Activated gamma-delta T cell (primary cell): ENCODE measurements around the gene RP9.
"Not testable (repeated sequence)": the region's sequence is repeated elsewhere in the genome, so short reads cannot be mapped to it uniquely, and the experiment has no call there.

Source experiments
- DNase-seq: peaks from one replicate; lab custom pipeline; 2025; lab: John Stamatoyannopoulos, UW

The RP9 gene

GRCh38 chr7:33101906-33102305 is 7.3 kb downstream of the RP9 start:
- DNase-seq: no peak

DNA sequence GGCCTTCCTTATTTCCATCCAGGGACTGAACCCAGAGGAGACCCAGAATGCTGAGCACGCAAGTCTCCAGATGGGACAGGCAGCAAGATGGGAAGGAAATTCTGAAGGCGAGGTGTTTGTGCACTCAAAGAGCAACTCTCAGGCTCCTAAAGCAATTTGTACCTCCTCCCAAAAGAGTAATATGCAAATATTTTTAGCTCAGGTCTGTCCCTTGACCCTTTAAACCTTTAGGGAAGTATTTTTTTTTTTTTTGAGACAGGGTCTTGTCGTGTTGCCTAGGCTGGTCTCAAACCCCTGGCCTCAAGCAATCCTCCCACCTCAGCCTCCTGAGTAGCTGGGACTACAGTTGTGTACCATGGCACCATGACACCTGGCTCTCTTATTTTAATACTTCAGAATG is 8.4 kb downstream of the RP9 start:
- DNase-seq: no peak

DNA sequence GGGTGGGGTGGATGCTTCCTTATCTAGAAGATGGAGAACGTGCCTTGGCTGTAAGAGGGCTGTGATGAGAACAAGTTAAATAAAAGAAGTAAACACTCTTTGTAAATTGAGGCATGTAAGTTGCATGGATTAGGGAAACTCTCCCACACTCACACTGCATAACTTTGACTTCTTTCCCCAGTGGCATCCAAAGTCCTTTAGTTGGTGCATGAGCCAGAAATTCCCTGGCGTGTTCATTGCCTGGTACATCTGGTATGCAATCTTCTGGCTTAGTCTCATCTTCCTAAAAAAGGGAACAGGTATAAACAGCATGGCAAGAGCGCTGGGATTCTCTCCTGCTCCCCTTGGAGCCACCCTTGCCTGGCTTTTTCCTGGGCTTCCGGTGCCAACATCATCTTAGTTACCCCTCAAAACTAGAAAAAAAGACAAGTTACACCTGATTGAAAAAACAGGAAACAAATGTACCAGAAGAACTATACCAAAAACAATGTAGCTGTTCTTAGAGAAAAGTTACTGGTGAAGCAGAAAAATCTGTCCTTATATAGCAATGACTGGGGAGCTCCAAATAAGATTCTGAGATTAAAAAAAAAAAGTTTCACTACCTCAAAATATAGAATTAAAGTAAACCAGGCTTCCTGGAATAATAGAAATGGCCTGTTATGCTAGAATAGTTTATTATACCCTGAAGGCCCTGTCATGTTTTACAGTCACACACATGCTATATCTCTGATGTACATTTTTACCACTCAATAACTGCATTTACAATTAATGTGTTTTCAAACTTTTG is 9.9 kb downstream of the RP9 start:
- DNase-seq: no peak

- DNase-seq: not testable (repeated sequence)
These were observed 14.4 kb downstream of the RP9 start for GRCh38 chr7:33094745-33095275.

DNA sequence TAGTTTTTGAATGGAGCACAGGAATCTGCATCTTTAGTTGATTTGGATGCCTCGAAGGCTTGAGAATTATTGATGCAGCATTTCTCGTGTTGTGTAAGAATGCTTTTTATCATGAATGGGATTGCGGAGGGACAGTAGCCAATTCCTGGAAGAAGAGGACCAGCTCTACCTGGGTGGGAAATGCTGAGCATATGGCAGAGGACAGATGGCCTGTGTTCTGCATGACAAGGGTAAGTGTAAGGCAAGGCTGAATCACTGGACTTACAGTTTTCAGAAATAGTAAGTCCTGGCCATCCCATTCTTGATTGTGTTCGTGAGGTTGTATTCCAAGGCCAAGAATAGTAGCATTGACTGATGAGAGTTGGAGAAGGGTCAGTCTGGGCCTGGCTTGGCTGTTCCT is 15.9 kb downstream of the RP9 start:
- no peak for DNase-seq

GRCh38 chr7:33091641-33092191 is 17.5 kb downstream of the RP9 start:
- no peak for DNase-seq

GRCh38 chr7:33091111-33091531 is 18.1 kb downstream of the RP9 start:
- no peak for DNase-seq

DNA sequence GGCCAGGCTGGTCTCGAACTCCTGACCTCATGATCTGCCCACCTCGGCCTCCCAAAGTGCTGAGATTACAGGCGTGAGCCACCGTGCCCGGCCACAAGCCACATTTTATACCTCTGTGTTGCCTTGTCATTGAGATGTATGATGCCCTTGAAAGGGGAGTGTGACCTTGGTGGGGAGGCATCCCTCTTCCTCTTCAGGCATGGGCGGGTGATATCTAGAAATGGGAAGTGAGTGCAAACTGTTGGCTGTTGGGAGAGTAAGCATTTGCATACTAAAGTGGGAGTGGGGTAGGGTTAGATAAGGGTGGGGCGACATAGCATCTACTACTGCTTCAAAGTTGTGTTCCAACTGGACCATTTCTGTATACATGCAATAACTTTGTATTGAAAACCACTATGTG is 20.1 kb downstream of the RP9 start:
- DNase-seq: no peak

- no peak for DNase-seq
These were observed 21.3 kb downstream of the RP9 start for GRCh38 chr7:33087858-33088257.

DNA sequence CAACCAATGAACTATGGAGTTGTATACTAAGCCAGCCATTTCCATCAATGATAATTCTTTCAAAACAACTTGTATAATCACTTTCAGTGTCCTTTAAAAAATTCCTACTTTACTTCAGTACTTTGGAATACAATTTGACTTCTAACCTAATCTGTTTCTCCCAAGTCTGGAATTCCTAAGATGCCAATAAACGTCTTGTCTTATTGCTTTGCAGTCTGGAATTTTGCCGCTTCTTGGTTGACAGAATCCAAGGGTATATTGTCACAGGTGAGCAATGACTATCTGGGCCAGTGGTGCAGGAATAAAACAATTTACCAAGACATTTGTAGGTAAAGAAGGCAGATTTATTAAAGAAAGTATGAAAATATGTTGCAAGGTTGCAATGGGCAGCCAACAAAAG is 21.8 kb downstream of the RP9 start:
- DNase-seq: no peak

- DNase-seq: no peak
These were observed 29.2 kb downstream of the RP9 start for GRCh38 chr7:33079763-33080690.

DNA sequence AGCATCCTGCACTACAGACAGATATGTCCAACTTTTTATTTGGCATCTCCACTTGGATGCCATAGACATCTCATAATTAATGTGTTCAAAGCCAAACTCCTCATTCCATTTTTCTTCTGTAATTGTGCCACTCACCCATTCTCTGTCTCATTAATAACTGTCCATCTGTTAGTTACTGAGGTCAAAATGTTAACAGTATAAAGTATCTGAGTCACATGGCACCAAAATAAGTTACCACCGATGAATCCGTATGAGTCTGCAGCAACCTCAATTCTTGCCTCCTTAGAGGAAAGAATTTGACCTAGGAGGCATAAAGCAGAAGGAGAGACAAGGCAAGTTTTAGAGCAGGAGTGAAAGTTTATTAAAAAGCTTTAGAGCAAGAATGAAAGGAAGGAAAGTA is 30.1 kb downstream of the RP9 start:
- DNase-seq: no peak

GRCh38 chr7:33076737-33077136 is 32.5 kb downstream of the RP9 start:
- no peak for DNase-seq

- DNase-seq: no peak
These were observed 33.2 kb downstream of the RP9 start for GRCh38 chr7:33075818-33076518.

- DNase-seq: no peak
These were observed 36.0 kb downstream of the RP9 start for GRCh38 chr7:33073243-33073642.

- DNase-seq: no peak
These were observed 36.7 kb downstream of the RP9 start for GRCh38 chr7:33072471-33072870.

DNA sequence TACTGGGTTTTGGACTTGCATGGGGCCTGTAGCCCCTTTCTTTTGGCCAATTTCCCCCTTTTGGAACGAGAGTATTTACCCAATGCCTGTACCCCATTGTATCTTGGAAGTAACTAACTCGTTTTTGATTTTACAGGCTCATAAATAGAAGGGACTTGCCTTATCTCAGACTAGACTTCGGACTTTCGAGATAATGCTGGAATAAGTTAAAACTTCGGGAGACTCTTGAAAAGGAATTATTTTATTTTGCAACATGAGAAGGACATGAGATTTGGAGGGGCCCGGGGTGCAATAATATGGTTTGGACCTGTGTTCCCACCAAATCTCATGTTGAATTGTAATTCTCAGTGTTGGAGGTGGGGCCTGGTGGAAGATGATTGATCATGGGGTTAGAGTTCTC is 38.4 kb downstream of the RP9 start:
- no peak for DNase-seq

- no peak for DNase-seq
These were observed 38.9 kb downstream of the RP9 start for GRCh38 chr7:33070277-33070676.

DNA sequence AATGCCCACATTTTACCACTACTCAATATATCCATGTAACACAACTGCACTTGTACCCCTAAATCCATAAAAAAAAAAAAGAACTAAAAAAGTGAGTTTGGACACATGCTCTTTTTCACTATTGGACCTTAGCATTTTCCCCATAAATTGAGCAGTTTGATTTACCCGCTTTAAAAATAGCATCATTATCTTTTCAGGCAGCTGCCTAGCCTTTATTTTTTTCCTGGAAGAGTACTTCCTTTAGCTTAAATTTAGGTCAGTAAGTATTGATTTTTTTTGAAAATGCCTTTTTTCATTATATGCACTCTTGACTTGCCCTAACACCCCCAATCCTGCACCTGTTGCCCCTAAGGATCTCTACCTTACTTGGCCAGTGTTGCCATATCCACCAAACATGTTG is 41.3 kb downstream of the RP9 start:
- DNase-seq: no peak

DNA sequence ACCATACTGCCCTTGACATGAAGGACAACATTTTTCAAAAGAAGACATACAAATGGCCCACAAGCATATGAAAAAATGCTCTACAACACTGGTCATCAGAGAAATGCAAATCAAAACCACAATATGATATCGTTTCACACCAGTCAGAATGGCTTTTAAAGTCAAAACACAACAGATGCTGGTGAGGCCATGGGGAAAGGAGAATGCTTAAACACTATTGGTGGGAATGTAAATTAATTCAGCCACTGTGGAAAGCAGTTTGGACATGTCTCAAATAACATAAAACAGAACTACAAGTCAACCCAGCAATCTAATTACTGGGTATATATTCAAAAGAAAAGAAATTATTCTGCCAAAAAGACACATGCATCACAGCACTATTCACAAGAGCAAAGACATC is 42.4 kb downstream of the RP9 start:
- DNase-seq: no peak

DNA sequence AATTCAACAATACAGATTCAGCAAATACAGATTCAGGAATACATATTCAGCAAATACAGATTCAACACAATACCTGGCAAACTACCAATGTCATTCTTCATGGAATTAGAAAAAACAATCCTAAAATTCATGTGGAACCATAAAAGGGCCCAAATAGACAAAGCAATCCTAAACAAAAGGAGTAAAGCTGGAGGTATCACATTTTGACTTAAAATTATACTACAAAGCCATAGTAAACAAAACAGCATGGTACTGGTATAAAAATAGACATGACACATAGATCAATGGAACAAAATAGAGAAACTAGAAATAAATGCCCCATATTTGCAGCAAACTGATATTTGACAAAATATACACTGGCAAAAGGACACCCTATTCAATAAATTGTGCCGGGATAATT is 43.2 kb downstream of the RP9 start:
- DNase-seq: no peak
